Progenitor cell of endocrine pancreas (in vitro differentiated cells): Measurements from ENCODE around the gene NDUFV1. TPM values are rescaled to one million over a fixed set of nuclear protein-coding genes. Genes with fewer than 3 reads are reported as not detected.
"Not testable (repeated sequence)": the region's sequence is repeated elsewhere in the genome, so short reads cannot be mapped to it uniquely, and the experiment has no call there.

ENCODE experiments used
- DNase-seq: peaks from one replicate; pipeline ENCODE4 v3.0.0; 2021; ENCODE audit warnings: low spot score; ENCODE audit not compliant: unreplicated experiment
- H3K27ac Mint-ChIP-seq: 2 replicates; pipeline ENCODE4 v1.8.0; 2021; ENCODE audit warnings: mild to moderate bottlenecking, moderate library complexity, mixed read lengths
- H3K27me3 Mint-ChIP-seq: 2 replicates; pipeline ENCODE4 v1.8.0; 2021; ENCODE audit warnings: mixed read lengths
- H3K36me3 Mint-ChIP-seq: 2 replicates; pipeline ENCODE4 v1.8.0; 2022; ENCODE audit warnings: mixed read lengths; ENCODE audit not compliant: insufficient read depth
- H3K4me1 Mint-ChIP-seq: 2 replicates; pipeline ENCODE4 v1.8.0; 2021; ENCODE audit warnings: low read depth, mixed read lengths
- H3K4me3 Mint-ChIP-seq: 2 replicates; pipeline ENCODE4 v1.8.0; 2021; ENCODE audit warnings: low read depth, mild to moderate bottlenecking, moderate library complexity, mixed read lengths
- H3K9me3 Mint-ChIP-seq: 2 replicates; pipeline ENCODE4 v1.8.0; 2021; ENCODE audit warnings: low read depth, mixed read lengths
- CTCF ChIP-seq: fragments of 200-600 bp; sonication (generic); IDR thresholded peaks from one replicate; pipeline ENCODE4 v1.5.0; 2021; ENCODE audit warnings: antibody characterized with exemption, mild to moderate bottlenecking; ENCODE audit not compliant: unreplicated experiment
- long read RNA-seq: library from polyadenylated mRNA; unstranded; transcript quantifications from one replicate; pipeline ENCODE4 v2.0.0, GENCODE V29; 2020
- total RNA-seq: library from RNA; stranded (reverse); gene quantifications from 2 replicates; pipeline ENCODE4 v1.2.1, GENCODE V29; 2021

Gene NDUFV1
- 137 and 150 TPM in 2 replicates for total RNA-seq
- long read RNA-seq, transcript NDUFV1-201 (10 exons, 1,596 nt), result major isoform, 199 of 242 reads
- long read RNA-seq, partial matches to known transcripts, result 5 of 242 reads
- long read RNA-seq, other reads (novel, unspliced or antisense), result 35 of 242 reads

GRCh38 chr11:67606492-67607295, at the start of gene NDUFV1:
Gene NDUFV1 (plus strand): TSS chr11:67606936. CDS start chr11:67607005, 69 bp downstream.
- peaks cover 14% of the 10 kb centered on the region for H3K4me1 Mint-ChIP-seq
- peaks cover 6% of the 10 kb centered on the region for H3K27me3 Mint-ChIP-seq
- H3K4me3 Mint-ChIP-seq, result peak within 1 kb of the TSS; percentile 90
- peak within 1 kb of the TSS; percentile 82 for H3K27ac Mint-ChIP-seq
- peak; percentile 63 for TF ChIP-seq CTCF
- H3K36me3 Mint-ChIP-seq, result peaks cover 5% of the 10 kb centered on the region
- peaks cover 5% of the 10 kb centered on the region for H3K9me3 Mint-ChIP-seq
- peak; percentile 95 for DNase-seq

GRCh38 chr11:67558084-67558772, 48.5 kb upstream of the NDUFV1 start:
- peaks cover 3% of the 10 kb centered on the region for H3K27me3 Mint-ChIP-seq
- no peak overlapping the region for H3K4me3 Mint-ChIP-seq
- H3K27ac Mint-ChIP-seq, result no peak overlapping the region
- no peak for DNase-seq
- no peaks in the 10 kb centered on the region for H3K9me3 Mint-ChIP-seq
- TF ChIP-seq CTCF, result no peak
- H3K36me3 Mint-ChIP-seq, result no peaks in the 10 kb centered on the region
- peaks cover 10% of the 10 kb centered on the region for H3K4me1 Mint-ChIP-seq

GRCh38 chr11:67561971-67562619, 44.6 kb upstream of the NDUFV1 start:
- Mint-ChIP-seq H3K27ac (no peak overlapping the region), H3K4me1 (peaks cover 10% of the 10 kb centered on the region), H3K36me3 (no peaks in the 10 kb centered on the region), H3K9me3 (no peaks in the 10 kb centered on the region), H3K27me3 (peaks cover 4% of the 10 kb centered on the region), H3K4me3 (no peak overlapping the region)
- TF ChIP-seq CTCF, result no peak
- DNase-seq, result no peak

GRCh38 chr11:67562963-67563704, 43.6 kb upstream of the NDUFV1 start:
- Mint-ChIP-seq H3K27ac (no peak overlapping the region), H3K9me3 (no peaks in the 10 kb centered on the region), H3K36me3 (no peaks in the 10 kb centered on the region), H3K4me3 (no peak overlapping the region), H3K27me3 (peaks cover 4% of the 10 kb centered on the region), H3K4me1 (peaks cover 8% of the 10 kb centered on the region)
- no peak for TF ChIP-seq CTCF
- DNase-seq, result no peak

GRCh38 chr11:67563705-67564114, 43.0 kb upstream of the NDUFV1 start:
- not testable (repeated sequence) for H3K4me1 Mint-ChIP-seq, H3K9me3 Mint-ChIP-seq, H3K27me3 Mint-ChIP-seq, H3K4me3 Mint-ChIP-seq, H3K27ac Mint-ChIP-seq, DNase-seq, H3K36me3 Mint-ChIP-seq
